ENCODE data around the gene CRYL1.

The CRYL1 gene

DNA sequence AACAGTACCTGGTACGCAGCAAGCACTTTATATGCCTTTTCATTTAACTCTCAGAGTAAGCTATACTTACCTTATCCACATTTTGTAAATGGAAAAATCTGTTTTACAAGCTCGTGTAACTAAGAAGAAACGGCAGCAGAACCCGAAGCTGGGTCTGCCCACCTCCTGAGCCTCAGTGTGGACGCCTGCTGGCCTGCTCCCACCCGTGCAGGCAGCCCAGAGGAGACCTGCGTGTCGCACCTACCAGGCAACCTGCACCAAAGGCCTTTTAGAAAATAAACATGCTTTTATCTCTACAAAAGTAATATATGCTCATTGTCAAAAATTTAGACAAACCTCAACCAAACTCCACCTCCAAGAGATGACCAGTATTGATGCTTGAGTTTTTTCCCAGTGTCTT is 62.7 kb downstream of the CRYL1 start:
- no peak overlapping the region for H2BK15ac ChIP-seq (ENCODE audit: low read length)
- no CpG with 5 or more reads among the region's 8 CpGs for WGBS, 2 donors (ENCODE audit: extremely low coverage in 2 of 2, insufficient read length in 2 of 2, insufficient replicate concordance in 1 of 2)
- H3K79me1 ChIP-seq (ENCODE audit: low read depth, low read length) = no peaks in the 10 kb centered on the region
- no peak overlapping the region for H2BK5ac ChIP-seq (ENCODE audit: low read length)
- no peak overlapping the region for H3K4ac ChIP-seq (ENCODE audit: low read length)
- H3K27me3 ChIP-seq (ENCODE audit: control insufficient read depth in 3 of 3, insufficient read depth in 3 of 3, low read depth in 1 of 3, low read length in 3 of 3) = no peaks in the 10 kb centered on the region
- no peak overlapping the region for H4K8ac ChIP-seq (ENCODE audit: low read depth, low read length)
- no peak overlapping the region for H2AFZ ChIP-seq (ENCODE audit: low read length)
- no peak overlapping the region for H2AK5ac ChIP-seq (ENCODE audit: low read depth, low read length)
- no peak overlapping the region for H3K18ac ChIP-seq (ENCODE audit: low read length)
- no peak overlapping the region for H2BK120ac ChIP-seq (ENCODE audit: low read depth, low read length)
- H3K4me3 ChIP-seq (ENCODE audit: low read length in 2 of 2) = no peak overlapping the region
- DNase-seq (ENCODE audit: low spot score) = no peak
- H3K9ac ChIP-seq (ENCODE audit: low read depth, low read length, poor library complexity) = no peak overlapping the region
- no peak overlapping the region for H3K14ac ChIP-seq (ENCODE audit: low read length)
- no peak overlapping the region for H4K91ac ChIP-seq (ENCODE audit: low read depth, low read length, poor library complexity)
- H3K4me1 ChIP-seq (ENCODE audit: control insufficient read depth in 2 of 2, insufficient read depth in 1 of 2, low read depth in 1 of 2, low read length in 2 of 2) = peaks cover 0 to 3% of the 10 kb centered on the region in 2 donors
- H3K4me2 ChIP-seq (ENCODE audit: insufficient read depth, low read length, poor library complexity, severe bottlenecking) = no peak overlapping the region
- H3K23ac ChIP-seq (ENCODE audit: low read depth, low read length, poor library complexity) = no peak overlapping the region
- H3K9me3 ChIP-seq (replicated peaks in 1 of 2; ENCODE audit: control insufficient read depth in 2 of 2, insufficient read depth in 1 of 2, low read depth in 1 of 2, low read length in 2 of 2) = no peaks in the 10 kb centered on the region
- no peaks in the 10 kb centered on the region for H3K36me3 ChIP-seq (replicated peaks in 1 of 2; ENCODE audit: control insufficient read depth in 2 of 2, insufficient read depth in 2 of 2, low read length in 2 of 2)
- no peak overlapping the region for H3K27ac ChIP-seq (replicated peaks; ENCODE audit: low read length)
- H2BK12ac ChIP-seq (ENCODE audit: low read length) = no peak overlapping the region

DNA sequence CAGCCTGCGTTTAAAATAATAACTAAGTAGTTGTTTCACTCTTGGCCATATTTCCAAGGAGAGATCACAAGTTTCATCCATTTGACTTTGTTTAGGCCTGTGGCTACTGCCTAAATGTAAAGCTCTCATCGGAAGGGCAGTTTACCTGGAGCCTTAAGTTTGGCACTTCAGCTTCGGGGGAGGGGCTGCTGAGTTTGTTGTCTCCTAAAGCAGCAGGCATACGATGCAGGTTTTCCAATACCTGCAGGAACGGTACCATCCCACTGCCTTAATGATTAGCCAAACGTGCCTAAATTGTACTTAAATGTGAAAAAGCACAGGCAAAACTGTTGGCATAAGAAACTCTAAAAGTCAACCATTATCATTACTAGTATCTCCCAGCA is 63.1 kb downstream of the CRYL1 start:
- Histone ChIP-seq H3K9ac (ENCODE audit: low read depth, low read length, poor library complexity) (no peak overlapping the region), H2AK5ac (ENCODE audit: low read depth, low read length) (no peak overlapping the region), H2BK5ac (ENCODE audit: low read length) (no peak overlapping the region), H3K27me3 (ENCODE audit: control insufficient read depth in 3 of 3, insufficient read depth in 3 of 3, low read depth in 1 of 3, low read length in 3 of 3) (no peaks in the 10 kb centered on the region), H2BK120ac (ENCODE audit: low read depth, low read length) (no peak overlapping the region), H3K18ac (ENCODE audit: low read length) (no peak overlapping the region), H3K23ac (ENCODE audit: low read depth, low read length, poor library complexity) (no peak overlapping the region), H3K4me2 (ENCODE audit: insufficient read depth, low read length, poor library complexity, severe bottlenecking) (no peak overlapping the region), H2AFZ (ENCODE audit: low read length) (no peak overlapping the region), H3K14ac (ENCODE audit: low read length) (no peak overlapping the region), H2BK15ac (ENCODE audit: low read length) (no peak overlapping the region), H2BK12ac (ENCODE audit: low read length) (no peak overlapping the region), H3K36me3 (replicated peaks in 1 of 2; ENCODE audit: control insufficient read depth in 2 of 2, insufficient read depth in 2 of 2, low read length in 2 of 2) (no peaks in the 10 kb centered on the region), H3K9me3 (replicated peaks in 1 of 2; ENCODE audit: control insufficient read depth in 2 of 2, insufficient read depth in 1 of 2, low read depth in 1 of 2, low read length in 2 of 2) (no peaks in the 10 kb centered on the region), H4K91ac (ENCODE audit: low read depth, low read length, poor library complexity) (no peak overlapping the region), H3K4ac (ENCODE audit: low read length) (no peak overlapping the region), H3K79me1 (ENCODE audit: low read depth, low read length) (no peaks in the 10 kb centered on the region), H3K27ac (replicated peaks; ENCODE audit: low read length) (no peak overlapping the region), H3K4me3 (ENCODE audit: low read length in 2 of 2) (no peak overlapping the region), H3K4me1 (ENCODE audit: control insufficient read depth in 2 of 2, insufficient read depth in 1 of 2, low read depth in 1 of 2, low read length in 2 of 2) (peaks cover 0 to 3% of the 10 kb centered on the region in 2 donors), H4K8ac (ENCODE audit: low read depth, low read length) (no peak overlapping the region)
- no peak for DNase-seq (ENCODE audit: low spot score)
- WGBS, 2 donors (ENCODE audit: extremely low coverage in 2 of 2, insufficient read length in 2 of 2, insufficient replicate concordance in 1 of 2) = no CpG with 5 or more reads among the region's 6 CpGs

DNA sequence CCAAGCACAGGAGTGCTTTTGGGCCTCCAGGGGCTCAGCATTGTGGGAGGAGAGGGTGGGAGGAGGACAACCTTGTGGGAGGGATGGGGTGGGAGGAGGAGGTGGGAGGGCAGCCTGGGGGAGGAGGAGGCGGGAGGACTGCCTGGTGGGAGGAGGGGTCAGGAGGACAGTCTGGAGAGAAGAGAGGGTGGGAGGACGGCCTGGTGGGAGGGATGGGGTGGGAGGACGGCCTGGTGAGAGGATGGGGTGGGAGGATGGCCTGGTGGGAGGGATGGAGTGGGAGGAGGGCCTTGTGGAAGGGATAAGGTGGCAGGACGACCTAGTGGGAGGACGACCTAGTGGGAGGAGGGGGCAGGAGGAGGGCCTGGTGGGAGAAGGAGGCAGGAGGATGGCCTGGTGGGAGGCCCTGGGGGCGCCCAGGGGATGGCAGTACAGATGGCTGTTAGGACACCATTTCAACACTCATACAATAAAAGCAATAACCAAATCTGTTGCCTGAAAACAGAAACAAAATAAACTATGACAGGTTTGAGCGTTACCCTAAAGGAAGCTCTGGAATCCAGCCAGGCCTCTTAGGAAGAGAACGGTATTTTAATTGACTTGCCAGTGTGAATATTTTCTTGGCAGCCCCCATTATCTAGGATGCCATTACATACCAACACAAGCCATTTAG is 63.7 kb downstream of the CRYL1 start:
- Histone ChIP-seq H3K4ac (ENCODE audit: low read length) (no peak overlapping the region), H3K23ac (ENCODE audit: low read depth, low read length, poor library complexity) (no peak overlapping the region), H2BK15ac (ENCODE audit: low read length) (no peak overlapping the region), H3K9ac (ENCODE audit: low read depth, low read length, poor library complexity) (no peak overlapping the region), H2BK120ac (ENCODE audit: low read depth, low read length) (no peak overlapping the region), H2BK5ac (ENCODE audit: low read length) (no peak overlapping the region), H2AK5ac (ENCODE audit: low read depth, low read length) (no peak overlapping the region), H3K4me3 (ENCODE audit: low read length in 2 of 2) (no peak overlapping the region), H3K27ac (replicated peaks; ENCODE audit: low read length) (no peak overlapping the region), H4K8ac (ENCODE audit: low read depth, low read length) (no peak overlapping the region), H2AFZ (ENCODE audit: low read length) (no peak overlapping the region), H3K4me2 (ENCODE audit: insufficient read depth, low read length, poor library complexity, severe bottlenecking) (no peak overlapping the region), H3K36me3 (replicated peaks in 1 of 2; ENCODE audit: control insufficient read depth in 2 of 2, insufficient read depth in 2 of 2, low read length in 2 of 2) (no peaks in the 10 kb centered on the region), H3K14ac (ENCODE audit: low read length) (no peak overlapping the region), H3K9me3 (replicated peaks in 1 of 2; ENCODE audit: control insufficient read depth in 2 of 2, insufficient read depth in 1 of 2, low read depth in 1 of 2, low read length in 2 of 2) (no peaks in the 10 kb centered on the region), H3K4me1 (ENCODE audit: control insufficient read depth in 2 of 2, insufficient read depth in 1 of 2, low read depth in 1 of 2, low read length in 2 of 2) (peaks cover 0 to 3% of the 10 kb centered on the region in 2 donors), H3K79me1 (ENCODE audit: low read depth, low read length) (no peaks in the 10 kb centered on the region), H2BK12ac (ENCODE audit: low read length) (no peak overlapping the region), H3K27me3 (ENCODE audit: control insufficient read depth in 3 of 3, insufficient read depth in 3 of 3, low read depth in 1 of 3, low read length in 3 of 3) (no peaks in the 10 kb centered on the region), H3K18ac (ENCODE audit: low read length) (no peak overlapping the region), H4K91ac (ENCODE audit: low read depth, low read length, poor library complexity) (no peak overlapping the region)
- no CpG with 5 or more reads among the region's 8 CpGs for WGBS, 2 donors (ENCODE audit: extremely low coverage in 2 of 2, insufficient read length in 2 of 2, insufficient replicate concordance in 1 of 2)
- no peak for DNase-seq (ENCODE audit: low spot score)

DNA sequence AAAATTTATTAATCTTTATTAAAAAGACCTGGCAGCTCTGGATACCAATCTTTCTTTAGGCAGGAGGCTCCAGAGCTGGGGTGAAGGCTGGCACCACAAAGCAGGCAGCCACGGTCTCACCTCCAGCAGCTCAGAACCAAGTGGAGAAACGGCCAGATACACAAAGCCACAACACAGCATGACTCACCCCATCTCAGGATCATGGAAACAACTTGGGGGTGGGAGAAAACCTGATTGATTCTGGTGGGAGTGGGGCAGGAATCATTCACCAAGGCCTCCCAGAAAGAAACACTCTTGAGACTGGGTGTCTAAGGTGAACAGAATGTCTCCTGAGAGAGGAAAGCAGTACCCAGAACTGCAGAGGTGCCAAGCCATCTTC is 64.2 kb downstream of the CRYL1 start:
- no peak overlapping the region for H3K23ac ChIP-seq (ENCODE audit: low read depth, low read length, poor library complexity)
- no CpG with 5 or more reads among the region's 2 CpGs for WGBS, 2 donors (ENCODE audit: extremely low coverage in 2 of 2, insufficient read length in 2 of 2, insufficient replicate concordance in 1 of 2)
- no peak overlapping the region for H2AK5ac ChIP-seq (ENCODE audit: low read depth, low read length)
- H2BK12ac ChIP-seq (ENCODE audit: low read length) = no peak overlapping the region
- no peak overlapping the region for H3K18ac ChIP-seq (ENCODE audit: low read length)
- H3K4ac ChIP-seq (ENCODE audit: low read length) = no peak overlapping the region
- no peak overlapping the region for H2BK15ac ChIP-seq (ENCODE audit: low read length)
- no peak overlapping the region for H3K27ac ChIP-seq (replicated peaks; ENCODE audit: low read length)
- no peak overlapping the region for H3K14ac ChIP-seq (ENCODE audit: low read length)
- no peak overlapping the region for H3K4me2 ChIP-seq (ENCODE audit: insufficient read depth, low read length, poor library complexity, severe bottlenecking)
- H3K27me3 ChIP-seq (ENCODE audit: control insufficient read depth in 3 of 3, insufficient read depth in 3 of 3, low read depth in 1 of 3, low read length in 3 of 3) = no peaks in the 10 kb centered on the region
- no peak overlapping the region for H2AFZ ChIP-seq (ENCODE audit: low read length)
- no peaks in the 10 kb centered on the region for H3K36me3 ChIP-seq (replicated peaks in 1 of 2; ENCODE audit: control insufficient read depth in 2 of 2, insufficient read depth in 2 of 2, low read length in 2 of 2)
- no peak for DNase-seq (ENCODE audit: low spot score)
- H3K9me3 ChIP-seq (replicated peaks in 1 of 2; ENCODE audit: control insufficient read depth in 2 of 2, insufficient read depth in 1 of 2, low read depth in 1 of 2, low read length in 2 of 2) = no peaks in the 10 kb centered on the region
- H3K4me3 ChIP-seq (ENCODE audit: low read length in 2 of 2) = no peak overlapping the region
- no peak overlapping the region for H2BK120ac ChIP-seq (ENCODE audit: low read depth, low read length)
- H3K79me1 ChIP-seq (ENCODE audit: low read depth, low read length) = no peaks in the 10 kb centered on the region
- no peak overlapping the region for H2BK5ac ChIP-seq (ENCODE audit: low read length)
- no peak overlapping the region for H4K91ac ChIP-seq (ENCODE audit: low read depth, low read length, poor library complexity)
- H3K4me1 ChIP-seq (ENCODE audit: control insufficient read depth in 2 of 2, insufficient read depth in 1 of 2, low read depth in 1 of 2, low read length in 2 of 2) = peaks cover 0 to 3% of the 10 kb centered on the region in 2 donors
- H4K8ac ChIP-seq (ENCODE audit: low read depth, low read length) = no peak overlapping the region
- H3K9ac ChIP-seq (ENCODE audit: low read depth, low read length, poor library complexity) = no peak overlapping the region

All from neuronal stem cell (in vitro differentiated cells).